ENCODE results near the gene RAB6B.

DNA sequence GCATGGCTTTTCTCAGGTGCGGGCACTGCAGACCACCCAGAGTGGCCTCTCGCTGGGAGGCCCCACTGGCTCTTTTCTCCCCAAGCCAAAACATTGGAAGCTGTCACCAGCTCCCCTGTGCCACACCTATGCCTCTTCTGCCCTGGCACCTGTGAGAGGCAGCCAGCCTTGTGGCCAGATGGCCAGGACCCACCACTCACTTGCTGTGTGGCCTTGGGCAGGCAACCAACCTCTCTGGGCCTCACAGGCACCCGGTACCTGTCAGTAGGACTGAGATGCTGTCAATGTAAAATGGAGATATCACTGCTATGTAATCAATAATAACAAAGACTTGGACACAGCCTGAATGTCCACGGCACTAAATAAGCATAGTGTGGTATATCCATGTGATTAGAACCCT lies 53.5 kb downstream of the RAB6B start:
- TF ChIP-seq CTCF (IDR thresholded peaks at IDR 0.05; ENCODE audit: insufficient read depth, low read length) (no peak), POLR2AphosphoS5 (IDR thresholded peaks at IDR 0.05; ENCODE audit: low read depth) (no peak), SPI1 (IDR thresholded peaks at IDR 0.05; ENCODE audit: borderline replicate concordance, low read depth) (no peak), GABPA (IDR thresholded peaks at IDR 0.05; ENCODE audit: low read depth) (no peak)
- TF ChIP-seq, protein P1, sequence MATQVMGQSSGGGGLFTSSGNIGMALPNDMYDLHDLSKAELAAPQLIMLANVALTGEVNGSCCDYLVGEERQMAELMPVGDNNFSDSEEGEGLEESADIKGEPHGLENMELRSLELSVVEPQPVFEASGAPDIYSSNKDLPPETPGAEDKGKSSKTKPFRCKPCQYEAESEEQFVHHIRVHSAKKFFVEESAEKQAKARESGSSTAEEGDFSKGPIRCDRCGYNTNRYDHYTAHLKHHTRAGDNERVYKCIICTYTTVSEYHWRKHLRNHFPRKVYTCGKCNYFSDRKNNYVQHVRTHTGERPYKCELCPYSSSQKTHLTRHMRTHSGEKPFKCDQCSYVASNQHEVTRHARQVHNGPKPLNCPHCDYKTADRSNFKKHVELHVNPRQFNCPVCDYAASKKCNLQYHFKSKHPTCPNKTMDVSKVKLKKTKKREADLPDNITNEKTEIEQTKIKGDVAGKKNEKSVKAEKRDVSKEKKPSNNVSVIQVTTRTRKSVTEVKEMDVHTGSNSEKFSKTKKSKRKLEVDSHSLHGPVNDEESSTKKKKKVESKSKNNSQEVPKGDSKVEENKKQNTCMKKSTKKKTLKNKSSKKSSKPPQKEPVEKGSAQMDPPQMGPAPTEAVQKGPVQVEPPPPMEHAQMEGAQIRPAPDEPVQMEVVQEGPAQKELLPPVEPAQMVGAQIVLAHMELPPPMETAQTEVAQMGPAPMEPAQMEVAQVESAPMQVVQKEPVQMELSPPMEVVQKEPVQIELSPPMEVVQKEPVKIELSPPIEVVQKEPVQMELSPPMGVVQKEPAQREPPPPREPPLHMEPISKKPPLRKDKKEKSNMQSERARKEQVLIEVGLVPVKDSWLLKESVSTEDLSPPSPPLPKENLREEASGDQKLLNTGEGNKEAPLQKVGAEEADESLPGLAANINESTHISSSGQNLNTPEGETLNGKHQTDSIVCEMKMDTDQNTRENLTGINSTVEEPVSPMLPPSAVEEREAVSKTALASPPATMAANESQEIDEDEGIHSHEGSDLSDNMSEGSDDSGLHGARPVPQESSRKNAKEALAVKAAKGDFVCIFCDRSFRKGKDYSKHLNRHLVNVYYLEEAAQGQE (IDR thresholded peaks at IDR 0.05; ENCODE audit: insufficient replicate concordance, low read depth), result no peak

Measured in HL-60 (cell line).